ENCODE data around the gene ENTHD1. TPM values are rescaled to one million over a fixed set of nuclear protein-coding genes. Genes with fewer than 3 reads are reported as not detected.
"Not testable (repeated sequence)": the region's sequence is repeated elsewhere in the genome, so short reads cannot be mapped to it uniquely, and the experiment has no call there.

ENTHD1 gene
- total and polyA plus RNA-seq, 10 of the 15 experiments (the other 5 are each of a cell fraction or from before 2014, with no cell fraction given), result 0.09 to 0.52 (median 0.21) TPM; not detected in 1

- no peak for DNase-seq (ENCODE audit: low read depth, low spot score)
- ChIA-PET RAD21 (ENCODE audit: unreplicated experiment) (no interaction called here), CTCF (interaction anchor here (0.6 kb wide), 1 partner anchor 319 kb away, joined by 3 read pairs; no protein-coding TSS in a partner anchor), SMC1A (ENCODE audit: uncharacterized antibody, unreplicated experiment) (interaction anchor here (0.7 kb wide), 1 partner anchor 115 kb away, joined by 3 read pairs; no protein-coding TSS in a partner anchor), POLR2A (interaction anchor here (0.6 kb wide), 1 partner anchor 9 kb away, joined by 3 read pairs; no protein-coding TSS in a partner anchor)
- Histone ChIP-seq H3K79me2 (ENCODE audit: control insufficient read depth, insufficient read depth, low read length) (no peaks in the 10 kb centered on the region), H3K4me1 (ENCODE audit: control insufficient read depth, insufficient read depth, low read length) (peaks cover 4% of the 10 kb centered on the region; the same call in 1 of the 2 replicates), H3K4me2 (ENCODE audit: control insufficient read depth, insufficient read depth) (no peak overlapping the region), H3K27me3 (replicated peaks in 1 of 2; ENCODE audit: control insufficient read depth in 2 of 2, insufficient read depth in 2 of 2, low read length in 1 of 2) (no peaks in the 10 kb centered on the region), H3K36me3 (ENCODE audit: control insufficient read depth in 2 of 2, insufficient read depth in 2 of 2, low read length in 1 of 2) (no peaks in the 10 kb centered on the region), H4K20me1 (ENCODE audit: control insufficient read depth, insufficient read depth) (no peaks in the 10 kb centered on the region), H3K4me3 (no peak overlapping the region), H3K9me3 (replicated peaks; ENCODE audit: control insufficient read depth, insufficient read depth, low read length) (peaks cover 2% of the 10 kb centered on the region; the same call in 1 of the 3 replicates), H3K27ac (ENCODE audit: control insufficient read depth, insufficient read depth) (no peak overlapping the region), H2AFZ (ENCODE audit: control insufficient read depth, low read depth, low read length) (no peak overlapping the region), H3K9ac (ENCODE audit: control insufficient read depth, insufficient read depth, low read length) (no peak overlapping the region)
- ATAC-seq, result no peak
- no TSS peak for BruUV-seq (replicated peaks)
- intact Hi-C loops (cut with micrococcal nuclease; ENCODE audit: unreplicated experiment) (no loop called here), in situ Hi-C loops (cut with MboI) (no loop called here)
- 81% methylated on average over 3 of the region's 3 CpGs for WGBS (ENCODE audit: insufficient coverage, insufficient replicate concordance, low lambda C conversion rate, missing lambda C conversion rate)
- no peak for TF ChIP-seq YBX1 (IDR thresholded peaks at IDR 0.05)
- no peak for TF ChIP-seq RAD21 (IDR thresholded peaks at IDR 0.05; ENCODE audit: insufficient read depth, low read depth, low read length)
- FAIRE-seq, result no peak
Measured at GRCh38 chr22:39847477-39847876, 46.1 kb downstream of the ENTHD1 start.

- H3K4me1 ChIP-seq (ENCODE audit: control insufficient read depth, insufficient read depth, low read length); H3K4me2 ChIP-seq (ENCODE audit: control insufficient read depth, insufficient read depth); H3K36me3 ChIP-seq (ENCODE audit: control insufficient read depth in 2 of 2, insufficient read depth in 2 of 2, low read length in 1 of 2); H3K9ac ChIP-seq (ENCODE audit: control insufficient read depth, insufficient read depth, low read length); H3K4me3 ChIP-seq; BruUV-seq (replicated peaks); H2AFZ ChIP-seq (ENCODE audit: control insufficient read depth, low read depth, low read length); H4K20me1 ChIP-seq (ENCODE audit: control insufficient read depth, insufficient read depth); H3K79me2 ChIP-seq (ENCODE audit: control insufficient read depth, insufficient read depth, low read length); intact Hi-C loops (cut with micrococcal nuclease; ENCODE audit: unreplicated experiment); in situ Hi-C loops (cut with MboI); FAIRE-seq; H3K27ac ChIP-seq (ENCODE audit: control insufficient read depth, insufficient read depth); DNase-seq (ENCODE audit: low read depth, low spot score); ATAC-seq; H3K9me3 ChIP-seq (replicated peaks; ENCODE audit: control insufficient read depth, insufficient read depth, low read length); RAD21 ChIA-PET (ENCODE audit: unreplicated experiment); CTCF ChIA-PET; H3K27me3 ChIP-seq (replicated peaks in 1 of 2; ENCODE audit: control insufficient read depth in 2 of 2, insufficient read depth in 2 of 2, low read length in 1 of 2): not testable (repeated sequence)
- POLR2A ChIA-PET, result interaction anchor here (0.6 kb wide), 1 partner anchor 86 kb away, joined by 3 read pairs; no protein-coding TSS in a partner anchor
- 56% methylated on average over 1 of the region's 1 CpG for WGBS (ENCODE audit: insufficient coverage, insufficient replicate concordance, low lambda C conversion rate, missing lambda C conversion rate)
- SMC1A ChIA-PET (ENCODE audit: uncharacterized antibody, unreplicated experiment), result interaction anchor here (1.7 kb wide), 1 partner anchor 10 kb away, joined by 5 read pairs; no protein-coding TSS in a partner anchor
Measured at GRCh38 chr22:39846539-39846938, 47.0 kb downstream of the ENTHD1 start.

Measured in GM12878 (cell line).